Breast epithelium (tissue), 4 donors: Measurements from ENCODE around the gene ZNF135. TPM values are rescaled to one million over a fixed set of nuclear protein-coding genes. Genes with fewer than 3 reads are reported as not detected.

Experiments
- DNase-seq, 2 donors: peaks; one replicate each; pipeline ENCODE4 v3.0.0-alpha.2; 2019; ENCODE audit warnings: low spot score in 2 of 2
- H3K27ac ChIP-seq, 2 donors: fragments of 200-600 bp; sonication (generic) in 1 of 2; one replicate each; pipeline ENCODE4 v1.5.1; 2016 to 2019; ENCODE audit warnings: mild to moderate bottlenecking in 1 of 2
- H3K27me3 ChIP-seq, 2 donors: fragments of 200-600 bp; sonication (generic) in 1 of 2; one replicate each; pipeline versions ENCODE4 v1.5.1 to v1.6.0; 2017 to 2019; ENCODE audit warnings: control low read depth in 1 of 2, mild to moderate bottlenecking in 1 of 2
- H3K36me3 ChIP-seq: fragments of 200-600 bp; one replicate; pipeline ENCODE4 v1.5.1; 2019
- H3K4me1 ChIP-seq, 2 donors: fragments of 200-600 bp; sonication (generic); one replicate each; pipeline ENCODE4 v1.5.1; 2016 to 2019; ENCODE audit warnings: control low read depth in 1 of 2
- H3K4me3 ChIP-seq, 3 donors: fragments of 200-600 bp; sonication (generic); 1 replicate in 2 of 3; 2 replicates in 1 of 3; pipeline ENCODE4 v1.5.1; 2016 to 2019; ENCODE audit warnings: mild to moderate bottlenecking in 3 of 3, moderate library complexity in 2 of 3
- H3K9me3 ChIP-seq, 2 donors: fragments of 200-600 bp; sonication (generic) in 1 of 2; one replicate each; pipeline ENCODE4 v1.5.1; 2016 to 2019; ENCODE audit warnings: control low read depth in 1 of 2
- CTCF ChIP-seq, 3 donors: fragments of 450-650 bp; IDR thresholded peaks; one replicate each; pipeline ENCODE4 v1.5.1; 2016 to 2017; ENCODE audit warnings: antibody characterized with exemption in 3 of 3, mild to moderate bottlenecking in 3 of 3, moderate library complexity in 3 of 3
- POLR2A ChIP-seq: fragments of 450-650 bp; IDR thresholded peaks from one replicate; pipeline ENCODE4 v1.6.1; 2016; ENCODE audit warnings: antibody characterized with exemption, mild to moderate bottlenecking, moderate library complexity
- POLR2AphosphoS5 ChIP-seq, 3 donors: sonication (generic); formaldehyde crosslinking; IDR thresholded peaks; one replicate each; pipeline ENCODE4 v1.6.1; 2017; ENCODE audit warnings: antibody characterized with exemption in 3 of 3
- intact Hi-C: fragments of 100-400 bp; cut with DNase I; formaldehyde crosslinking; loops from one replicate; pipeline ENCODE4 v1.15.1; 2023; ENCODE audit warnings: low total_unique reads
- total RNA-seq, 3 donors: library from RNA; depleted of rRNA; stranded (reverse); fragments of >200 nt; gene quantifications; one replicate each; pipeline ENCODE4 v1.1.0, GENCODE V29; 2016

ZNF135 gene
- total RNA-seq, 3 donors from 2014 or later, result 7.5 to 16.2 (median 14.4) TPM

DNA sequence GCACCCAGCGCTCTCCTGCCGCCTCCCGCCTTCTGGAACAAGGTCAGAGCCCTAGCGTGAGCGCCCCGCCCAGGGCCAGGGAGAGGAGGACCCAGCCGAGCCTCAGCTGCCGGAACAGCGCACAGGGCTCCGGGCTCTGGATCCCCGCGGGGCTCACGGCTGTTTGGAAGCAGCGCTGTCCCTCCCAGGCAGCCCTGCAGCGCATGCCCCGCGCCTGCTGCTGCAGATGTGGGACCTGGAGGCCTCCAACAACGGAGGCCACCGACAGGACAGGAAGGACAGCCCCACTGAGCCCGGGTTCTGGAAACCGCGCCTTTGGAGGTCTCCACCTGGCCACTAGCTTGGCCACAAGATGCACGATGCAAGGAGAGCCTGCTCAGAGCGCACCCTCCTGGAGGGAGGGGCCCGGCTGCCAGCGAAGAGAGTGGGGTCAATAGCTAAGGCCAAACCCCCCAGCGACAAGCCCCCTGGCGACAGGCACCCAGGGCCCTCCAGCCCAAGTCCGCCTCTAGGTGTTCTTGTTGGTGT is 26.3 kb downstream of the ZNF135 start:
- DNase-seq, result no peak
- intact Hi-C loops, result no loop called here
- no peak for TF ChIP-seq POLR2A
- no peak for TF ChIP-seq POLR2AphosphoS5 (IDR thresholded peaks at IDR 0.05)
- no peak for TF ChIP-seq CTCF (IDR thresholded peaks at IDR 0.05)
- Histone ChIP-seq H3K4me3 (peak overlapping the region in 1 of 3 donors; percentile 11), H3K36me3 (peaks cover 37% of the 10 kb centered on the region), H3K27ac (no peak overlapping the region), H3K9me3 (peaks cover 96% of the 10 kb centered on the region in 2 donors), H3K4me1 (no peaks in the 10 kb centered on the region), H3K27me3 (no peaks in the 10 kb centered on the region)

DNA sequence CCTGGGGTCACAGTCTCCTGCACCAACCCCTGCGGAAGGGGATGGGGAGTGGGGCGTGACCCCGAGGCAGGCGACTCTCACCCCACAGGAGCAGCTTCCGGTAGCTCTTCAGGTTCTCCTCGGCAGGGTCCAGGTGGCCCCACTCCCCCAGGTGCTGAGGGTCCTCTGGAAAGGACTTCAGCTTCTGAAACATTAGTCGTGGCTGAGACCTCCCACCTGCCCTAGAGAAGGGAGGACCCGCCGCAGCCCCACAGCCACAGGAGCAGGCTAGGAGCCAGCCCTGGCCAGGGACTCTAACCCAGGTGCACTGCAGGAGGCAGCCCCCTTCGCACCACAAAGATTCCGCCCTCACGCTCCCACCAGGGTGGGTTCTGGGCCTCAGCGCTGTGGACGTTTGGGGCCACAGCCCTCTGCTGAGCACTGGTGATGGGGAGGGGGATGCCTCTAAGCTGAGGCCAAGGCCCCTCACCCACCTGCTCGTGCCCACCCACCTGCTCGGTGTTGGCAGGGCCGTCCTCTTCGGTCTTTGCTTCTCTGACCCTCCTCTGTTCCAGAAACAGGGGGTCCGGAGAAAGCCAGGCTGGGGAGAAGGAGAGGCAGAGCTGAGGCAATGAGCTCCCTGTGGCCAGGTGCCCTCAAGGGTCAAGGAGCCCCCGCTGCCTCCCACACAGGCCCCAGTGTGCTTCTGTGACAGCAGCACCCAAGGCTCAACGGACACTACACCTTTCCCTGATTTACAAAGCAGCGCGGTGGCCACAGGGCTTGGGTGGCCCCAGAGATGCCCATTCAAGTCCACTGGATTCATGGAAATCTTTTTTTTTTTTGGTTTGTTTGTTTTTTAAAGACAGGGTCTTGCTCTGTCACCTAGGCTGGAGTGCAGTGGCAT is 28.0 kb downstream of the ZNF135 start:
- peaks cover 96 to 97% of the 10 kb centered on the region in 2 donors for H3K9me3 ChIP-seq
- DNase-seq, result no peak
- intact Hi-C loops, result no loop called here

DNA sequence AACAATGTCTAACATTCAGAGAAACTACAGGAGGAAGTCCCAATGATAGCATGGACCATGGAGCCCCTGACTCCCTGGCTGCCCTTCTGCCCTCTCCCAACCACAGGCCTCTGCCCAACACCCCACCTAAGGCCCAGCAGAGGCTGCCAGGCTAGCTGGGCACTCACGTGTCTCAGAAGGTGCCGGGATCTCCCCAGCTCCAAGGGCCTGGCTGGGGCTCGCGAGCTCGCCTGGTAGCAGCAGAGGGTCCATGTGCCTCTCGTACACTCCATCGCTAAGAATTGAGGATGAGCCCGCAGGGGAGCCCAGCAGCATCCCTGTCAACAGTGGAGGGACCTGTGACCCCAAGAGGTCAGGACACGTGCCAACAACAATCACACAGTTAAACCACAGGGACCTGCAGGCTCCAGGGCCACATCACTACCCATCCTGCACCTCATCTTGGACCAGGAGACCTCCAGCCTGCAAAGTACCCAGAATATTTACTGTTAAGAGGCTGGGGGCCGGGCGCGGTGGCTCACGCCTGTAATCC is 29.5 kb downstream of the ZNF135 start:
- no peak for DNase-seq
- Histone ChIP-seq H3K4me1 (no peaks in the 10 kb centered on the region), H3K9me3 (peaks cover 95 to 97% of the 10 kb centered on the region in 2 donors)

More for the DNA sequence above, 28.0 kb downstream of the ZNF135 start:
- no peak for TF ChIP-seq CTCF (IDR thresholded peaks at IDR 0.05)
- no peak for TF ChIP-seq POLR2A
- TF ChIP-seq POLR2AphosphoS5 (IDR thresholded peaks at IDR 0.05), result no peak
- peak overlapping the region in 1 of 3 donors; percentile 15 for H3K4me3 ChIP-seq
- no peaks in the 10 kb centered on the region for H3K4me1 ChIP-seq
- no peaks in the 10 kb centered on the region for H3K27me3 ChIP-seq
- H3K36me3 ChIP-seq, result peaks cover 37% of the 10 kb centered on the region
- no peak overlapping the region for H3K27ac ChIP-seq

GRCh38 chr19:58089846-58090245 is 30.8 kb downstream of the ZNF135 start:
- H3K9me3 ChIP-seq, result peaks cover 91 to 95% of the 10 kb centered on the region in 2 donors
- no peak for DNase-seq
- peaks cover 33% of the 10 kb centered on the region for H3K36me3 ChIP-seq

More for the DNA sequence above, 29.5 kb downstream of the ZNF135 start:
- Histone ChIP-seq H3K27ac (no peak overlapping the region), H3K36me3 (peaks cover 37% of the 10 kb centered on the region), H3K27me3 (no peaks in the 10 kb centered on the region), H3K4me3 (no peak overlapping the region)
- no peak for TF ChIP-seq POLR2A
- TF ChIP-seq POLR2AphosphoS5 (IDR thresholded peaks at IDR 0.05), result no peak
- TF ChIP-seq CTCF (IDR thresholded peaks at IDR 0.05), result no peak
- intact Hi-C loops, result no loop called here

More at GRCh38 chr19:58089846-58090245, 30.8 kb downstream of the ZNF135 start:
- no peak overlapping the region for H3K27ac ChIP-seq
- no peaks in the 10 kb centered on the region for H3K4me1 ChIP-seq
- H3K27me3 ChIP-seq, result no peaks in the 10 kb centered on the region
- TF ChIP-seq CTCF (IDR thresholded peaks at IDR 0.05) (no peak), POLR2AphosphoS5 (IDR thresholded peaks at IDR 0.05) (no peak), POLR2A (no peak)
- H3K4me3 ChIP-seq, result no peak overlapping the region
- intact Hi-C loops, result loop anchor here (5.0 kb wide), 1 partner anchor 1358 kb away; no protein-coding TSS in a partner anchor
